ENCODE measurements around the gene PKDCC. TPM values are rescaled to one million over a fixed set of nuclear protein-coding genes. Genes with fewer than 3 reads are reported as not detected.
A peak's percentile ranks its signal among the peaks of the same experiment; 100 is the strongest.

Gene PKDCC
- total and polyA plus RNA-seq, 2 of the 13 experiments (the other 11 are each of a cell fraction or from before 2014, with no cell fraction given): 52.6 to 58.8 TPM

DNA sequence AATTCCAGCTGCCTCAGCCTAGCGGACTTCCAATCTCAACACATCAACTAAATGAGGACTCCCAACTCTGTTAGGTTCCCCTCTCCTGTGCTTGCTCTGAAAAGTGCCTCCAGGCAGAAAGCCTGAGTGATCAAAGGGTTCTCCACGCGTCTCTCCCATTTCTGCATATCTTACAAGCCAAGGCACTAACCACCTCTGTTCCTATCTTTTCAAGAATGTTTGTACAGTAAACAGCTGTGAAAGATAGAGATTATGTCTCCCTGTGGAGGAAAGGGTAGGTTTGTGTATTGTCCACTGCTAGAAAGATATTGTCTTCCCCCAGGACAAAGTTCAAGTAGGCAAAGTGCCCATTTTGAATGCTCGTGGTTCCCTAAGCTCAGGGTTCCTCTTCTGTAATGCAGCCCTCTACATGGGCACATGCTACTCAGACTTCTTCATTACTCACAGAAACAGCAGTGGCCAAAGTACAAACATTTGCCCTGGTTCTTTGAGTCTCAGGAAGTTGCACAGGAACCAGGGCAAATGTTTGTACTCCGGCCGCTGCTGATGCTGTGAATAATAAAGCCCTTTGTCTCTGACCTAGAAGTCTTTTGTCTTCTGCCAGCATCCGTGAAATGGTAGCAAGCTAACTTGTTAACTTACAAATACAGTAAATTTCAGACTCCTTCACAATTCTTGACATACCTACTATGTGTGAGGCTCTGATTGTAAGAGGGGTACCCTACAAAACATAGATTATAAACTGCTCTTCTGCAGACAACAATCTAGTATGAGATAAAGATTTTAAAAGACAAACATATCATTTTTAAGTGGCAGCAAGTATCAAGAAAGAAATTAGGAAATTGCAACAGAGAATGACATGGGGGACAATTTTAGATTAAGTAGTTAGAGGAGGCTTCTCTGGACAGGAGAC is 44.5 kb downstream of the PKDCC start (continued):
- TF ChIP-seq, protein P1, sequence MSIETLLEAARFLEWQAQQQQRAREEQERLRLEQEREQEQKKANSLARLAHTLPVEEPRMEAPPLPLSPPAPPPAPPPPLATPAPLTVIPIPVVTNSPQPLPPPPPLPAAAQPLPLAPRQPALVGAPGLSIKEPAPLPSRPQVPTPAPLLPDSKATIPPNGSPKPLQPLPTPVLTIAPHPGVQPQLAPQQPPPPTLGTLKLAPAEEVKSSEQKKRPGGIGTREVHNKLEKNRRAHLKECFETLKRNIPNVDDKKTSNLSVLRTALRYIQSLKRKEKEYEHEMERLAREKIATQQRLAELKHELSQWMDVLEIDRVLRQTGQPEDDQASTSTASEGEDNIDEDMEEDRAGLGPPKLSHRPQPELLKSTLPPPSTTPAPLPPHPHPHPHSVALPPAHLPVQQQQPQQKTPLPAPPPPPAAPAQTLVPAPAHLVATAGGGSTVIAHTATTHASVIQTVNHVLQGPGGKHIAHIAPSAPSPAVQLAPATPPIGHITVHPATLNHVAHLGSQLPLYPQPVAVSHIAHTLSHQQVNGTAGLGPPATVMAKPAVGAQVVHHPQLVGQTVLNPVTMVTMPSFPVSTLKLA (IDR thresholded peaks at IDR 0.05): peak; percentile 65
- TF ChIP-seq ZNF547 (CRISPR knock-in tag; IDR thresholded peaks at IDR 0.05): no peak
- peak; percentile 65 for TF ChIP-seq DPF2 (CRISPR knock-in tag; IDR thresholded peaks at IDR 0.05; ENCODE audit: borderline replicate concordance, low read depth)
- TF ChIP-seq KDM3A (CRISPR knock-in tag; IDR thresholded peaks at IDR 0.05; ENCODE audit: low read depth): 0 out of 2 replicates have a peak, but pooled peaks have one; percentile 18
- TF ChIP-seq, protein P2, sequence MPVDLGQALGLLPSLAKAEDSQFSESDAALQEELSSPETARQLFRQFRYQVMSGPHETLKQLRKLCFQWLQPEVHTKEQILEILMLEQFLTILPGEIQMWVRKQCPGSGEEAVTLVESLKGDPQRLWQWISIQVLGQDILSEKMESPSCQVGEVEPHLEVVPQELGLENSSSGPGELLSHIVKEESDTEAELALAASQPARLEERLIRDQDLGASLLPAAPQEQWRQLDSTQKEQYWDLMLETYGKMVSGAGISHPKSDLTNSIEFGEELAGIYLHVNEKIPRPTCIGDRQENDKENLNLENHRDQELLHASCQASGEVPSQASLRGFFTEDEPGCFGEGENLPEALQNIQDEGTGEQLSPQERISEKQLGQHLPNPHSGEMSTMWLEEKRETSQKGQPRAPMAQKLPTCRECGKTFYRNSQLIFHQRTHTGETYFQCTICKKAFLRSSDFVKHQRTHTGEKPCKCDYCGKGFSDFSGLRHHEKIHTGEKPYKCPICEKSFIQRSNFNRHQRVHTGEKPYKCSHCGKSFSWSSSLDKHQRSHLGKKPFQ (CRISPR knock-in tag; IDR thresholded peaks at IDR 0.05; ENCODE audit: insufficient replicate concordance): peak; percentile 58
- 0 out of 4 replicates have a peak, but pooled peaks of 1 of the 2 experiments have one; percentile 29 for TF ChIP-seq POLR2A (IDR thresholded peaks at IDR 0.05; ENCODE audit: insufficient read depth in 1 of 2, low read depth in 2 of 2, low read length in 2 of 2)
- TF ChIP-seq MYC (CRISPR knock-in tag; IDR thresholded peaks at IDR 0.05; ENCODE audit: borderline replicate concordance): peak; percentile 78; the same call in 1 of the 2 replicates
- peak; percentile 91 for TF ChIP-seq BRD4 (CRISPR knock-in tag; IDR thresholded peaks at IDR 0.05)
- peak; percentile 21; the same call in 1 of the 2 replicates for TF ChIP-seq ESRRA (CRISPR knock-in tag; IDR thresholded peaks at IDR 0.05; ENCODE audit: low read depth)
- TF ChIP-seq, protein P3, sequence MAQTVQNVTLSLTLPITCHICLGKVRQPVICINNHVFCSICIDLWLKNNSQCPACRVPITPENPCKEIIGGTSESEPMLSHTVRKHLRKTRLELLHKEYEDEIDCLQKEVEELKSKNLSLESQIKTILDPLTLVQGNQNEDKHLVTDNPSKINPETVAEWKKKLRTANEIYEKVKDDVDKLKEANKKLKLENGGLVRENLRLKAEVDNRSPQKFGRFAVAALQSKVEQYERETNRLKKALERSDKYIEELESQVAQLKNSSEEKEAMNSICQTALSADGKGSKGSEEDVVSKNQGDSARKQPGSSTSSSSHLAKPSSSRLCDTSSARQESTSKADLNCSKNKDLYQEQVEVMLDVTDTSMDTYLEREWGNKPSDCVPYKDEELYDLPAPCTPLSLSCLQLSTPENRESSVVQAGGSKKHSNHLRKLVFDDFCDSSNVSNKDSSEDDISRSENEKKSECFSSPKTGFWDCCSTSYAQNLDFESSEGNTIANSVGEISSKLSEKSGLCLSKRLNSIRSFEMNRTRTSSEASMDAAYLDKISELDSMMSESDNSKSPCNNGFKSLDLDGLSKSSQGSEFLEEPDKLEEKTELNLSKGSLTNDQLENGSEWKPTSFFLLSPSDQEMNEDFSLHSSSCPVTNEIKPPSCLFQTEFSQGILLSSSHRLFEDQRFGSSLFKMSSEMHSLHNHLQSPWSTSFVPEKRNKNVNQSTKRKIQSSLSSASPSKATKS (CRISPR knock-in tag; IDR thresholded peaks at IDR 0.05): peak; percentile 42; the same call in 1 of the 2 replicates
- TF ChIP-seq MAZ (IDR thresholded peaks at IDR 0.05; ENCODE audit: borderline replicate concordance, low read depth, low read length): 0 out of 2 replicates have a peak, but pooled peaks have one; percentile 19
- no peak for TF ChIP-seq MAZ (CRISPR knock-in tag; IDR thresholded peaks at IDR 0.05; ENCODE audit: low read depth)
- TF ChIP-seq, protein P4, sequence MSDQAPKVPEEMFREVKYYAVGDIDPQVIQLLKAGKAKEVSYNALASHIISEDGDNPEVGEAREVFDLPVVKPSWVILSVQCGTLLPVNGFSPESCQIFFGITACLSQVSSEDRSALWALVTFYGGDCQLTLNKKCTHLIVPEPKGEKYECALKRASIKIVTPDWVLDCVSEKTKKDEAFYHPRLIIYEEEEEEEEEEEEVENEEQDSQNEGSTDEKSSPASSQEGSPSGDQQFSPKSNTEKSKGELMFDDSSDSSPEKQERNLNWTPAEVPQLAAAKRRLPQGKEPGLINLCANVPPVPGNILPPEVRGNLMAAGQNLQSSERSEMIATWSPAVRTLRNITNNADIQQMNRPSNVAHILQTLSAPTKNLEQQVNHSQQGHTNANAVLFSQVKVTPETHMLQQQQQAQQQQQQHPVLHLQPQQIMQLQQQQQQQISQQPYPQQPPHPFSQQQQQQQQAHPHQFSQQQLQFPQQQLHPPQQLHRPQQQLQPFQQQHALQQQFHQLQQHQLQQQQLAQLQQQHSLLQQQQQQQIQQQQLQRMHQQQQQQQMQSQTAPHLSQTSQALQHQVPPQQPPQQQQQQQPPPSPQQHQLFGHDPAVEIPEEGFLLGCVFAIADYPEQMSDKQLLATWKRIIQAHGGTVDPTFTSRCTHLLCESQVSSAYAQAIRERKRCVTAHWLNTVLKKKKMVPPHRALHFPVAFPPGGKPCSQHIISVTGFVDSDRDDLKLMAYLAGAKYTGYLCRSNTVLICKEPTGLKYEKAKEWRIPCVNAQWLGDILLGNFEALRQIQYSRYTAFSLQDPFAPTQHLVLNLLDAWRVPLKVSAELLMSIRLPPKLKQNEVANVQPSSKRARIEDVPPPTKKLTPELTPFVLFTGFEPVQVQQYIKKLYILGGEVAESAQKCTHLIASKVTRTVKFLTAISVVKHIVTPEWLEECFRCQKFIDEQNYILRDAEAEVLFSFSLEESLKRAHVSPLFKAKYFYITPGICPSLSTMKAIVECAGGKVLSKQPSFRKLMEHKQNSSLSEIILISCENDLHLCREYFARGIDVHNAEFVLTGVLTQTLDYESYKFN (CRISPR knock-in tag; conservative IDR thresholded peaks at IDR 0.05): peak; percentile 97
- peak; percentile 60 for TF ChIP-seq ARNT2 (CRISPR knock-in tag; IDR thresholded peaks at IDR 0.05; ENCODE audit: low read depth)
- TF ChIP-seq ZNF556 (CRISPR knock-in tag; IDR thresholded peaks at IDR 0.05; ENCODE audit: borderline replicate concordance): peak; percentile 29; the same call in 1 of the 2 replicates
- no peak for TF ChIP-seq GLI4 (CRISPR knock-in tag; IDR thresholded peaks at IDR 0.05; ENCODE audit: borderline replicate concordance)
- TF ChIP-seq ZNF772 (CRISPR knock-in tag; IDR thresholded peaks at IDR 0.05): peak; percentile 13; the same call in 1 of the 2 replicates

All from HepG2 (cell line).